Thyroid gland (tissue), 4 donors: ENCODE results near the gene CDHR1. TPM values are rescaled to one million over a fixed set of nuclear protein-coding genes. Genes with fewer than 3 reads are reported as not detected.
"Not testable (repeated sequence)": the region's sequence is repeated elsewhere in the genome, so short reads cannot be mapped to it uniquely, and the experiment has no call there.

ENCODE experiments used
- DNase-seq, 2 donors: peaks; one replicate each; pipeline ENCODE4 v3.0.0-alpha.2; 2019
- H3K27ac ChIP-seq, 3 donors: fragments of 200-600 bp; sonication (generic); 1 replicate in 2 of 3; 2 replicates in 1 of 3; pipeline ENCODE4 v1.5.1; 2016 to 2019; ENCODE audit warnings: mild to moderate bottlenecking in 1 of 3, moderate library complexity in 1 of 3
- H3K27me3 ChIP-seq: fragments of 200-600 bp; sonication (generic); one replicate; pipeline ENCODE4 v1.5.1; 2019
- H3K36me3 ChIP-seq, 2 donors: fragments of 200-600 bp; sonication (generic); one replicate each; pipeline ENCODE4 v1.5.1; 2016 to 2019
- H3K4me1 ChIP-seq, 2 donors: fragments of 200-600 bp; sonication (generic); one replicate each; pipeline ENCODE4 v1.5.1; 2017 to 2019
- H3K4me3 ChIP-seq, 3 donors: fragments of 200-600 bp; sonication (generic); replicated peaks in 1 of 3; 1 replicate in 2 of 3; 2 replicates in 1 of 3; pipeline ENCODE4 v1.5.1; 2016; ENCODE audit warnings: mild to moderate bottlenecking in 1 of 3
- H3K9me3 ChIP-seq: fragments of 200-600 bp; sonication (generic); one replicate; pipeline ENCODE4 v1.5.1; 2017
- POLR2A ChIP-seq, 2 donors: fragments of 450-650 bp; IDR thresholded peaks; one replicate each; pipeline ENCODE4 v1.6.1; 2017; ENCODE audit warnings: antibody characterized with exemption in 2 of 2, mild to moderate bottlenecking in 2 of 2, moderate library complexity in 1 of 2
- WGBS, 2 donors: methylation state at CpG; one replicate each; pipeline ENCODE4 v1.1.5; 2017; 5-methylcytosine and 5-hydroxymethylcytosine counted together
- intact Hi-C: fragments of 100-400 bp; cut with DNase I; formaldehyde crosslinking; loops from one replicate; pipeline ENCODE4 v1.15.1; 2023
- total RNA-seq, 4 donors: library from RNA; depleted of rRNA; stranded (reverse); fragments of >200 nt; gene quantifications; one replicate each; pipeline ENCODE4 v1.2.3, GENCODE V29; 2016
- TF ChIP-seq, protein P1 (sequence below), 6 experiments: fragments of 200-600 bp in 3 of 6; fragments of 450-650 bp in 3 of 6; sonication (generic) in 3 of 6; IDR thresholded peaks; one replicate each; pipeline ENCODE4 v1.5.1; 2016 to 2019; ENCODE audit warnings: antibody characterized with exemption in 6 of 6, mild to moderate bottlenecking in 2 of 6, inconsistent platforms in 1 of 6, moderate library complexity in 1 of 6

CDHR1 gene
- total RNA-seq, 4 donors from 2014 or later: 0.17 TPM; not detected in 3

GRCh38 chr10:84159076-84159685 lies 35.2 kb upstream of the CDHR1 start:
- TF ChIP-seq, protein P1, sequence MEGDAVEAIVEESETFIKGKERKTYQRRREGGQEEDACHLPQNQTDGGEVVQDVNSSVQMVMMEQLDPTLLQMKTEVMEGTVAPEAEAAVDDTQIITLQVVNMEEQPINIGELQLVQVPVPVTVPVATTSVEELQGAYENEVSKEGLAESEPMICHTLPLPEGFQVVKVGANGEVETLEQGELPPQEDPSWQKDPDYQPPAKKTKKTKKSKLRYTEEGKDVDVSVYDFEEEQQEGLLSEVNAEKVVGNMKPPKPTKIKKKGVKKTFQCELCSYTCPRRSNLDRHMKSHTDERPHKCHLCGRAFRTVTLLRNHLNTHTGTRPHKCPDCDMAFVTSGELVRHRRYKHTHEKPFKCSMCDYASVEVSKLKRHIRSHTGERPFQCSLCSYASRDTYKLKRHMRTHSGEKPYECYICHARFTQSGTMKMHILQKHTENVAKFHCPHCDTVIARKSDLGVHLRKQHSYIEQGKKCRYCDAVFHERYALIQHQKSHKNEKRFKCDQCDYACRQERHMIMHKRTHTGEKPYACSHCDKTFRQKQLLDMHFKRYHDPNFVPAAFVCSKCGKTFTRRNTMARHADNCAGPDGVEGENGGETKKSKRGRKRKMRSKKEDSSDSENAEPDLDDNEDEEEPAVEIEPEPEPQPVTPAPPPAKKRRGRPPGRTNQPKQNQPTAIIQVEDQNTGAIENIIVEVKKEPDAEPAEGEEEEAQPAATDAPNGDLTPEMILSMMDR (IDR thresholded peaks at IDR 0.05): no peak
- no peak for TF ChIP-seq POLR2A (IDR thresholded peaks at IDR 0.05)
- DNase-seq: no peak
- Histone ChIP-seq H3K4me1 (no peaks in the 10 kb centered on the region), H3K27ac (no peak overlapping the region), H3K4me3 (no peak overlapping the region), H3K36me3 (peaks cover 0 to 9% of the 10 kb centered on the region in 2 donors), H3K9me3 (no peaks in the 10 kb centered on the region), H3K27me3 (no peaks in the 10 kb centered on the region)
- intact Hi-C loops: no loop called here
- WGBS, 2 donors: 25 to 29% methylated on average over 9 of the region's 9 CpGs

DNA sequence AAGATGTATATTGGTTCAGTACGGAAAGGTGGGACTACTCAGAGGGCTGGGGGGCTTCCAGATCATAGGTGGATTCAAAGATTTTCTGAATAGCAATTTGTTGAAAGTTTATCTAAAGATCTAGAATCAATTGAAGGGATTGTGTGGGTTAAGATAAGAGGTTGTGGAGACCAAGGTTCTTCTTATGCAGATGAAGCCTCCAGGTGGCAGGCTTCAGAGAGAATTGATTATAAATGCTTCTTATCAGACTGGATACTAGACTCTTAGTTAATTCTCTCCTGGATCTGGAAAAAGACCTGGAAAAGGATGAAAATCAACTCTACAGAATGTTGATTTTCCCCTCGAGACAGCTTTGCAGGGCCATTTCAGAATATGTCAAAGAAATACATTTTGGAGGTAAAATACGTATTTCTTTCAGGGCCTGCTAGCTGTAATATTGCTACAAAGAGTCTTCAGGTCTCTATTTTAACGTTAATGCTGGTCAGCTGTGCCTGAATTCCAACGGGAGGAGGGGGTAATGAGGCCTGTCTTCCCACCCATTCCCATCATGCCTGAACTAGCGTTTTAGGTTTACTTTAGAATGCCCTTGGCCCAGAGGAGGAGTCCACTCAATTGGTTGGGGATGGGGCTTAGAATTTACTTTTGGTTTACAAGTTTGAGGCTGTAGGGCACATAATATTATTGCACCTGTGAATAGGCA lies 33.5 kb upstream of the CDHR1 start:
- intact Hi-C loops: no loop called here
- no peaks in the 10 kb centered on the region for H3K9me3 ChIP-seq
- H3K4me3 ChIP-seq: no peak overlapping the region
- 41 to 45% methylated on average over 6 of the region's 6 CpGs for WGBS, 2 donors
- no peak overlapping the region for H3K27ac ChIP-seq
- H3K36me3 ChIP-seq: no peaks in the 10 kb centered on the region
- no peak for TF ChIP-seq POLR2A (IDR thresholded peaks at IDR 0.05)
- TF ChIP-seq, protein P1 (IDR thresholded peaks at IDR 0.05): peak in 1 of 6 experiments; percentile 9
- DNase-seq: no peak
- H3K27me3 ChIP-seq: no peaks in the 10 kb centered on the region
- no peaks in the 10 kb centered on the region for H3K4me1 ChIP-seq

DNA sequence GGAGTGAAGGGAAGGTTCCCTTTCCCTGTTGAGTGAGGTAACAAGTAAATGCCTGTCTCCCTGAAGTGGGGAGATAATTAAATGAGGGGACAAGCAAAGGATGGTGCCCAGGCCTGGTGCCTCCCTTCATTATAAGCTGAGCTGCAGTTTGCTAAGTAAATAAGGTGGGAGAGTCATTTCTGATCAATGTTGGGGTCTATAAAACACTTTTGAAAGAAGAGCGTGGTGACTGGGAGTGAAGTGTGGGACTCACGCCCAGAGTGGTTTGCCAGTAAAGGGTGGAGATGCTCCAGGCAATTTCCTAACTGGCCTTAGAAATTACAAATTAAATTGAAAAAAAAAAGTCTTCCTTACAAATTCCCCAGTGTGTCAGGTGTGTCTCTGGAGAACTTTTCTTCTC lies 30.3 kb upstream of the CDHR1 start:
- Histone ChIP-seq H3K4me1 (no peaks in the 10 kb centered on the region), H3K36me3 (no peaks in the 10 kb centered on the region), H3K27ac (no peak overlapping the region), H3K27me3 (no peaks in the 10 kb centered on the region), H3K4me3 (no peak overlapping the region), H3K9me3 (no peaks in the 10 kb centered on the region)
- no peak for DNase-seq
- intact Hi-C loops: no loop called here
- 81 to 83% methylated on average over 2 of the region's 2 CpGs for WGBS, 2 donors
- no peak for TF ChIP-seq POLR2A (IDR thresholded peaks at IDR 0.05)
- TF ChIP-seq, protein P1 (IDR thresholded peaks at IDR 0.05): no peak

- TF ChIP-seq POLR2A (IDR thresholded peaks at IDR 0.05): no peak
- TF ChIP-seq, protein P1 (IDR thresholded peaks at IDR 0.05): no peak
- Histone ChIP-seq H3K9me3 (no peaks in the 10 kb centered on the region), H3K4me3 (no peak overlapping the region), H3K27ac (no peak overlapping the region), H3K4me1 (no peaks in the 10 kb centered on the region), H3K27me3 (no peaks in the 10 kb centered on the region), H3K36me3 (no peaks in the 10 kb centered on the region)
- DNase-seq: no peak
- intact Hi-C loops: no loop called here
- 41 to 46% methylated on average over 2 of the region's 2 CpGs for WGBS, 2 donors
Measured at GRCh38 chr10:84164442-84164841, 29.9 kb upstream of the CDHR1 start.

DNA sequence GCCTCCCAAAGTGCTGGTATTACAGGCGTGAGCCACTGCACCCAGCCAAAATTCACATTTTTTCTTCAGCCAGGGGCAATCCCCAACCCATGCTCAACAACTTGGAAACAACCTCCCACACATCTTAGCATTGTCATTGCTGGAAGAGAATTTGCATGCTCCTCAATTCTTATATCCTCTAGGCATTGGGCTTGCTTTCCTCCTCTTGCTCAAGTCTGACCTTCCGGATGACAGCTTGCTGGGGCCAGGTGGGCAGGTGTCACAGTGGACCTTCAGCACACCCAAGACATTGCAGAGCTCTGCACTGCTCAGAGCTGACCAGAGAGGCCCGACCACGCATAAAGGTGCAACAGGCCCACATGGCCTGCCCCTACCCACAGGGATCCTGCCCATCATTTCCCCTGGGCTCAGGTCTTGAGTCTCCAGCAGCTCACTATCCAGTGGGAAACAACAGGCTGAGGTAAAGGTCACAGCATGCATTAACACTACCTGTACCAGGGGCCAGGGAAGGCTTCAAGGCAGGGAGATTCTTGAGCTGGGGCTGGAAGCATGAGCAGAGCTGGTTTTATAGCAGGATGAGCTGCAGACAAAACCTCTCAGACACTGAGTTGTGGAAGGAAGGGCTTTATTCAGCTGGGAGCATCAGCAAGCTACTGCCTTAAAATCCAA lies 27.6 kb upstream of the CDHR1 start:
- TF ChIP-seq, protein P1 (IDR thresholded peaks at IDR 0.05): no peak
- no peak for TF ChIP-seq POLR2A (IDR thresholded peaks at IDR 0.05)
- intact Hi-C loops: no loop called here
- WGBS, 2 donors: 93 to 97% methylated on average over 4 of the region's 4 CpGs
- Histone ChIP-seq H3K27me3 (no peaks in the 10 kb centered on the region), H3K36me3 (no peaks in the 10 kb centered on the region), H3K4me3 (no peak overlapping the region), H3K9me3 (no peaks in the 10 kb centered on the region), H3K27ac (no peak overlapping the region), H3K4me1 (no peaks in the 10 kb centered on the region)
- no peak for DNase-seq

DNA sequence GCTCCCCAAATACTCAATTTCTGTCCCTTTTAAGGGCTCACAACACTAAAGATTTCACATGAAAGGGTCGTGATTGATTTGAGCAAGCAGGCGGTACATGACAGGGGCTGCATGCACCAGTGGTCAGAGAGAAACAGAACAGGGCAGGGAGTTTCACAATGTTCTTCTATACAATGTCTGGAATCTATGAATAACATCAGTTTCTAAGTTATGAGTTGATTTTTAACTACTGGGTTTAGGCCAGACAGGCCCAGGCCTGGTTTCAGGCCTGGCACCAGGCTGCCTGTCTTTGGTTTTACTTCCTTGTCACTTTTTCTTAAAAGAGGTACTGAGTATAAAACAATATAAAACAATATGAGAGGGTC lies 27.1 kb upstream of the CDHR1 start:
- not testable (repeated sequence) for H3K27ac ChIP-seq, H3K36me3 ChIP-seq
- 83 to 85% methylated on average over 2 of the region's 2 CpGs for WGBS, 2 donors

GRCh38 chr10:84168382-84168781 lies 26.0 kb upstream of the CDHR1 start:
- WGBS, 2 donors: 93 to 95% methylated on average over 10 of the region's 10 CpGs

More for the DNA sequence above, 27.1 kb upstream of the CDHR1 start:
- H3K9me3 ChIP-seq, DNase-seq, intact Hi-C loops, H3K4me1 ChIP-seq, H3K27me3 ChIP-seq, H3K4me3 ChIP-seq: not testable (repeated sequence)

More at GRCh38 chr10:84168382-84168781, 26.0 kb upstream of the CDHR1 start:
- H3K27me3 ChIP-seq, DNase-seq, H3K36me3 ChIP-seq, H3K4me1 ChIP-seq, H3K9me3 ChIP-seq, H3K4me3 ChIP-seq, H3K27ac ChIP-seq, intact Hi-C loops: not testable (repeated sequence)
